Measurements from ENCODE around the gene CTSA.
"Not testable (repeated sequence)": the region's sequence is repeated elsewhere in the genome, so short reads cannot be mapped to it uniquely, and the experiment has no call there.

Gene CTSA

GRCh38 chr20:45866454-45866853, 24.7 kb upstream of the CTSA start:
- DNase-seq (ENCODE audit: low read depth in 2 of 2): no peak

- no peak for DNase-seq (ENCODE audit: low read depth in 2 of 2)
Measured at GRCh38 chr20:45867136-45867818, 23.9 kb upstream of the CTSA start.

GRCh38 chr20:45867819-45868176, 23.3 kb upstream of the CTSA start:
- no peak for DNase-seq (ENCODE audit: low read depth in 2 of 2)

- no peak for DNase-seq (ENCODE audit: low read depth in 2 of 2)
Measured at GRCh38 chr20:45872626-45873025, 18.5 kb upstream of the CTSA start.

- no peak for DNase-seq (ENCODE audit: low read depth in 2 of 2)
Measured at GRCh38 chr20:45873409-45874103, 17.6 kb upstream of the CTSA start.

GRCh38 chr20:45874104-45874481, 17.0 kb upstream of the CTSA start:
- not testable (repeated sequence) for DNase-seq (ENCODE audit: low read depth in 2 of 2)

- no peak for DNase-seq (ENCODE audit: low read depth in 2 of 2)
Measured at GRCh38 chr20:45874576-45874975, 16.6 kb upstream of the CTSA start.

- no peak for DNase-seq (ENCODE audit: low read depth in 2 of 2)
Measured at GRCh38 chr20:45878076-45878761, 12.9 kb upstream of the CTSA start.

GRCh38 chr20:45880988-45881788, 9.9 kb upstream of the CTSA start, which contains the start of gene ZSWIM1:
Gene ZSWIM1 (plus strand): TSS chr20:45881227. CDS start chr20:45882593, 1,366 bp downstream.
- DNase-seq (ENCODE audit: low read depth in 2 of 2): peak; percentile 98

- DNase-seq (ENCODE audit: low read depth in 2 of 2): no peak
Measured at GRCh38 chr20:45882469-45883099, 8.6 kb upstream of the CTSA start.

- no peak for DNase-seq (ENCODE audit: low read depth in 2 of 2)
Measured at GRCh38 chr20:45883100-45883469, 8.1 kb upstream of the CTSA start.

GRCh38 chr20:45886590-45887345, 4.4 kb upstream of the CTSA start:
- DNase-seq (ENCODE audit: low read depth in 2 of 2): no peak

GRCh38 chr20:45887346-45887715, 3.8 kb upstream of the CTSA start, which contains the start of gene SPATA25:
Gene SPATA25 (minus strand): TSS chr20:45887622. CDS start chr20:45887590, 32 bp downstream.
- DNase-seq (ENCODE audit: low read depth in 2 of 2): no peak

- DNase-seq (ENCODE audit: low read depth in 2 of 2): no peak
Measured at GRCh38 chr20:45888681-45889080, 2.5 kb upstream of the CTSA start.

- DNase-seq (ENCODE audit: low read depth in 2 of 2): peak; percentile 34 to 35
Measured at GRCh38 chr20:45890077-45890984, 804 bp upstream of the CTSA start.

GRCh38 chr20:45892049-45892825, 1.1 kb downstream of the CTSA start:
- DNase-seq (ENCODE audit: low read depth in 2 of 2): no peak

- no peak for DNase-seq (ENCODE audit: low read depth in 2 of 2)
Measured at GRCh38 chr20:45892828-45893500, 1.8 kb downstream of the CTSA start.

GRCh38 chr20:45893831-45894230, 2.7 kb downstream of the CTSA start:
- no peak for DNase-seq (ENCODE audit: low read depth in 2 of 2)

Data from stimulated activated CD4-positive, alpha-beta T cell treated with anti-CD3 and anti-CD28 coated beads, Interleukin-4, amount 100 ng/mL, for 48 hours (primary cell).